Pancreas (tissue), 10 donors: ENCODE measurements around the gene CHST8. TPM values are rescaled to one million over a fixed set of nuclear protein-coding genes. Genes with fewer than 3 reads are reported as not detected.

ENCODE experiments used
- ATAC-seq, 4 donors: fragments of 200-7000 bp; cut with Tn5 transposase; one replicate each; pipeline versions ENCODE4 v1.8.0 to v1.9.1; 2020; ENCODE audit warnings: mild to moderate bottlenecking in 4 of 4, moderate library complexity in 4 of 4
- DNase-seq, 6 donors: peaks; one replicate each; pipeline ENCODE4 v3.0.0-alpha.2; 2020
- FAIRE-seq: peaks from 2 replicates; lab custom pipeline; 2012; peaks lifted over from hg19 to GRCh38; lab: Jason Lieb, UNC
- H3K27ac ChIP-seq, 4 donors: fragments of 200-600 bp; sonication (generic); 1 replicate in 3 of 4; 2 replicates in 1 of 4; pipeline versions ENCODE4 v1.5.0 to v1.8.0; 2020
- H3K27me3 ChIP-seq, 4 donors: fragments of 200-600 bp; one replicate each; pipeline ENCODE4 v1.8.0; 2021
- H3K36me3 ChIP-seq, 3 donors: fragments of 200-600 bp; sonication (generic) in 1 of 3; one replicate each; pipeline versions ENCODE4 v1.5.0 to v1.8.0; 2020 to 2021
- H3K4me1 ChIP-seq, 3 donors: fragments of 200-600 bp; one replicate each; pipeline ENCODE4 v1.8.0; 2021
- H3K4me3 ChIP-seq, 4 donors: fragments of 200-600 bp; sonication (generic) in 2 of 4; one replicate each; pipeline versions ENCODE4 v1.5.0 to v1.8.0; 2020 to 2021
- H3K9me3 ChIP-seq, 4 donors: fragments of 200-600 bp; one replicate each; pipeline ENCODE4 v1.8.0; 2021
- WGBS, 2 donors: extraction: QIAGEN DNeasy Blood & Tissue Kit; methylation state at CpG; one replicate each; pipeline ENCODE4 v1.1.7; 2013; 5-methylcytosine and 5-hydroxymethylcytosine counted together
- intact Hi-C, 3 donors: fragments of 100-400 bp; cut with DNase I; formaldehyde crosslinking; loops; one replicate each; pipeline versions ENCODE4 v1.11.1 to v1.14.2; 2022
- polyA plus RNA-seq, 2 donors: library from polyadenylated mRNA; stranded (reverse); fragments of 200-250 nt; gene quantifications; one replicate each; pipeline ENCODE4 v1.2.3, GENCODE V29; 2013
- total RNA-seq, 6 donors: library from RNA; stranded (reverse); fragmentation: NEBNext Ultra II Directional in 4 of 6; extraction: Animal tissue kit (Norgen Biotek cat#: 25700) in 4 of 6; gene quantifications; one replicate each; pipeline versions ENCODE4 v1.2.1 to v1.2.4, GENCODE V29; 2021 to 2023
- TF ChIP-seq, protein P1 (sequence below), 4 donors: fragments of 200-600 bp; sonication (generic) in 3 of 4; IDR thresholded peaks; one replicate each; pipeline versions ENCODE4 v1.5.0 to v1.8.0; 2021; ENCODE audit warnings: antibody characterized with exemption in 4 of 4
- donor health status: healthy with polysubstance abuse.
- donor health status: DM: no; HTN: no; CAD: no; lungs with moderate emphysema.
- donor health status: DM: no; HTN: no; CAD: no.
- donor health status: control.
- donor health status: control.
- donor health status: Bipolar disorder and iron deficiency.
- donor health status: DM: yes; HTN: yes; CAD: no.
- donor health status: DM: no; HTN: no; CAD: no.
- donor health status: DM: no; HTN: no; CAD: no.
- donor health status: DM: yes; HTN: yes; CAD: no.

CHST8 gene
- total and polyA plus RNA-seq, 8 donors: 0.41 to 3.6 (median 0.89) TPM

DNA sequence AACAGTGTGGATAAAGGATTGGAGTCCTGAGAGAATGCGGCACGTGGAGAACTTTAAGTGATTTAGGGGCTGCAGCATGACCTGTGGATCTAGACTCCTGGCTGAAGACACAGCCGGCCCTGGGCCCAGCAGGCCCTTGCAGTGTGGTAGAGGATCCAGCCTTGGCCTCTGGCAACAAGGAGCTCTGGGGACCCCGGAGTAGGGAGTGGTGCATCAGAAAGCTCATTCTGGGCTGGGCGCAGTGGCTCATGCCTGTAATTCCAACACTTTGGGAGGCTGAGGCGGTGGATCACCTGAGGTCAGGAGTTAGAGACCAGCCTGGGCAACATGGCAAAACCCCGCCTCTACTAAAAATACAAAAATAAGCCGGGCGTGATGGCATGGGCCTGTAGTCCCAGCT, 76.0 kb downstream of the CHST8 start:
- DNase-seq (no peak), FAIRE-seq (no peak), ATAC-seq (no peak)
- TF ChIP-seq, protein P1, sequence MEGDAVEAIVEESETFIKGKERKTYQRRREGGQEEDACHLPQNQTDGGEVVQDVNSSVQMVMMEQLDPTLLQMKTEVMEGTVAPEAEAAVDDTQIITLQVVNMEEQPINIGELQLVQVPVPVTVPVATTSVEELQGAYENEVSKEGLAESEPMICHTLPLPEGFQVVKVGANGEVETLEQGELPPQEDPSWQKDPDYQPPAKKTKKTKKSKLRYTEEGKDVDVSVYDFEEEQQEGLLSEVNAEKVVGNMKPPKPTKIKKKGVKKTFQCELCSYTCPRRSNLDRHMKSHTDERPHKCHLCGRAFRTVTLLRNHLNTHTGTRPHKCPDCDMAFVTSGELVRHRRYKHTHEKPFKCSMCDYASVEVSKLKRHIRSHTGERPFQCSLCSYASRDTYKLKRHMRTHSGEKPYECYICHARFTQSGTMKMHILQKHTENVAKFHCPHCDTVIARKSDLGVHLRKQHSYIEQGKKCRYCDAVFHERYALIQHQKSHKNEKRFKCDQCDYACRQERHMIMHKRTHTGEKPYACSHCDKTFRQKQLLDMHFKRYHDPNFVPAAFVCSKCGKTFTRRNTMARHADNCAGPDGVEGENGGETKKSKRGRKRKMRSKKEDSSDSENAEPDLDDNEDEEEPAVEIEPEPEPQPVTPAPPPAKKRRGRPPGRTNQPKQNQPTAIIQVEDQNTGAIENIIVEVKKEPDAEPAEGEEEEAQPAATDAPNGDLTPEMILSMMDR (IDR thresholded peaks at IDR 0.05): no peak
- Histone ChIP-seq H3K4me1 (no peaks in the 10 kb centered on the region), H3K9me3 (no peaks in the 10 kb centered on the region), H3K4me3 (no peak overlapping the region), H3K36me3 (no peaks in the 10 kb centered on the region), H3K27me3 (no peaks in the 10 kb centered on the region), H3K27ac (no peak overlapping the region)
- WGBS, 2 donors: 75 to 82% methylated on average over 9 of the region's 9 CpGs
- intact Hi-C loops: no loop called here

DNA sequence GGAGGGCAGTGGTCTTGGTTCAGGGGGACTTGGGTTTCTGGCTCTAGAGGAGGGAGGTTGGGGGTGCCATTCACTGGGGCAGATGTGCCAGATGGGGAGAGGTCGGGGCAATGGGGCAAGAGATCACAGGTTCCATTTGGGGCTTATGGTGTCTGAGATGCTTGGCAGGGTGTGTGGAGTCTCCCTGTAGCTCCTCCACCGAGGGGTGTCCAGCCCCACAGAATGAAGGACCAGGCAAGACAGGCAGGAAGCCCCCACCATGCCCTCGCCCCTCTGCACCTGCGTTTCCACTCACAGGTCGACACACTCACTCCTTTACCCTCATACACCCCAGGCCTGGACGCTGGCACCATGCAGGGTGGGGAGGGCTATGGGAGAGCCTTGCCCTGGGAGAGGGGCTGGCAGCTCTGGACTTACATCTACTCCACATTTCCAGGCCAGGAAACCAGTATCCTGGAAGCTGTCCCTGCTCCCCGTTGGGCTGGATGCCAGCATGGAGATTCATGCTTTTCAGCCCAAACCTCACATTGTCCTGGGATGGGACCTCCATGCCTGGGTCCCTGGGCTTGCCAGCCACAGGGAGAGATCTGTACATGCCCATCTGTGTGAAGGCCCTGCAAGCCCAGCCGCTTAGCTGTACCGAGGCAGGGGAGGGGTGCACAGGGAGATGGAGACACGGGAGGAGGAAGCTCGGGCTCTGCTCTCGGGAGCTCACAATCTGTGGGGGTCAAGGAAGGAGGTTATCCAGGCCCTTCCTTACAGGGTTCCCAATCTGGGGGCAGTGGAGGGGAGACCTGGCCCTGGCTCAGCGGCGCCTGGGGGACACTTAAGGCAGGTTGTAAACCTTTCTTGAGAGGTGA, 77.1 kb downstream of the CHST8 start:
- Histone ChIP-seq H3K4me1 (no peaks in the 10 kb centered on the region), H3K27ac (no peak overlapping the region), H3K4me3 (no peak overlapping the region), H3K36me3 (no peaks in the 10 kb centered on the region), H3K27me3 (no peaks in the 10 kb centered on the region), H3K9me3 (no peaks in the 10 kb centered on the region)
- TF ChIP-seq, protein P1 (IDR thresholded peaks at IDR 0.05): no peak
- intact Hi-C loops: no loop called here
- DNase-seq: no peak
- no peak for ATAC-seq
- 56 to 72% methylated on average over 13 to 14 of the region's 14 CpGs for WGBS, 2 donors
- no peak for FAIRE-seq

DNA sequence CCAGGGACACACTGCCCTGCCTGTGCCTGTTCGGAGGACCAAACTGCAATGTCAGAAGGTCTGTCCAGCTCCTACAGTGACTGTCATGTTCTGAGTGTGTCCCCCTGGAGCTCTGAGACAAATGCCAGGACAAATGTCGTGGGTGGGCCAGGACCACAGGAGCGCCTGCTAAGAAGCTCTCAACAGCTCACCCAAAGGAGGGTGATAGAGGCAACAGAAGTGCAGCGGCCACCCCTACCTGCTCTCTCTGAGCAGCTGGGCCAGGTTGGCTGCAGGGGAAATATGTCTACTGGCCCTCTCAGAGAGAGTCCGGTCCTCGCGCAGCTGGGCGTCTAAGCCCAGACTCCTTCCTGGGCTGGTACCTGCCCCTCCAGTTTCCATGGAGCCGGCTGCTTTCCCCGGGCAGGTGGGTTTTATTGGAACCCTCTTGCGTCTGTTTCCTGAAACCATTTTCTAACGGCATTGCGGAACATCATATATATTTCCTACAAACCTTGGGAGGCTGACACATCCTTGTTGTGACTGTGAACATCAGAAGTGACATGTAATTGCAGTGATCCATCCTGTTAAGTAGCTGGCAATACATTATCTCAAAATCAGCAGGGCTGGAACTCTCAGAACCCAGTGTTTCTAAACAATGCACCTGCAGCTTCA, 78.1 kb downstream of the CHST8 start:
- H3K9me3 ChIP-seq: no peaks in the 10 kb centered on the region
- ATAC-seq (no peak), FAIRE-seq (no peak), DNase-seq (no peak)
- intact Hi-C loops: no loop called here
- 62 to 85% methylated on average over 13 of the region's 13 CpGs for whole genome bisulfite sequencing, 2 donors
- H3K4me1 ChIP-seq: no peaks in the 10 kb centered on the region
- TF ChIP-seq, protein P1 (IDR thresholded peaks at IDR 0.05): no peak
- no peak overlapping the region for H3K27ac ChIP-seq
- no peaks in the 10 kb centered on the region for H3K27me3 ChIP-seq
- H3K4me3 ChIP-seq: no peak overlapping the region
- no peaks in the 10 kb centered on the region for H3K36me3 ChIP-seq

DNA sequence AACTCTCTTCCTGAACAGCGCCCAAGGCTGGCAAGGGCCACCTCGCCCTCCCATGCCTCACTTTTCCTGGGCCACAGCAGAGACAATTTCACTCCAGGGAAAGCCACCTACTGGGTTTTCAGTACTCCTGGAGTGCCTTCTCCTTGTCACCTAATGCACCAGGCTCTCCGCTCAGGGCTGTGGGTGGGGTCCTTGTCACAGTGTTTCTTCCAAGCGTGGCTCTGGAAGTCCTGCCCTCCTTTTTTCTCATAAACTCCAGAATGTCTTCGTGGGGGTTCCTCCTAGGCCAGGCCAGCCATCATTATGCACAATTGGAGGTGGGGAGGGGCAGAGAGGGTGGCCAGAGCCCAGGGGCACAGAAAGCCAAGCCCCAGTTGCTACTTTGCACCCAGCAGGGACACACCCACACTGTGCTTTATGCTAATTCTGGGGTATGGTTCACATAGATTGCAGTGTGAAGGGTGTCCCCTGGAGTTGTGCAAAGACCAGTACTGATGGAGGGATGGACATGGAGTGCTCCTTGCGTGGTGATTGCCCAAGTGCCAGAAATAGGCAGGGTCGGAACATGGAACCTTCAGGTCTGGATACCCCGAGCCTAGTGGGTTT, 78.8 kb downstream of the CHST8 start:
- Histone ChIP-seq H3K27ac (no peak overlapping the region), H3K4me3 (no peak overlapping the region), H3K9me3 (no peaks in the 10 kb centered on the region), H3K36me3 (no peaks in the 10 kb centered on the region), H3K27me3 (no peaks in the 10 kb centered on the region), H3K4me1 (no peaks in the 10 kb centered on the region)
- intact Hi-C loops: no loop called here
- DNase-seq (no peak), FAIRE-seq (no peak), ATAC-seq (no peak)
- TF ChIP-seq, protein P1 (IDR thresholded peaks at IDR 0.05): no peak
- WGBS, 2 donors: 58 to 86% methylated on average over 8 of the region's 8 CpGs
